Activated T-cell treated with anti-CD3 and anti-CD28 coated beads for 48 hours (primary cell): ENCODE results near the gene FGGY.
"Not testable (repeated sequence)": the region's sequence is repeated elsewhere in the genome, so short reads cannot be mapped to it uniquely, and the experiment has no call there.

Experiments used
- DNase-seq: peaks from one replicate; pipeline ENCODE4 v3.0.0-alpha.2; 2020; ENCODE audit warnings: low read depth

The FGGY gene

DNA sequence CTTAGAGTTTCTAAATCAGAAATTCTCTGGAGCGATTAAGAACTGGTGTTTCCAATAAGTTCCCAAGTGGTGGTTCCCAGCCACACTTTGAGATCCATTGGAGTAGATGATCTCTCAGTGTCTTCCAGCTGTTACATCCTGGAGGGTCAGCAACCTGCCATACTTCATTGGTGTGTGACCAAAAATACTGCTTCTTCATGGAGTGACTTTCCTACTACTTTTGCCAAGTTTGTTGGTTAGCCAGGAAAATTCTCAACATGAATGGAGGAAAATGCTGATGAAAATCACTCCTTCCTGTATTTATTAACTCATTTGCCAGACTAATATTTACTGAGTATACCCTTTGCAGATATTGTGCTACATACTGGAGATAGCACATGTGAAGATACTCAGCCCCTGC is 186.1 kb downstream of the FGGY start:
- no peak for DNase-seq

DNA sequence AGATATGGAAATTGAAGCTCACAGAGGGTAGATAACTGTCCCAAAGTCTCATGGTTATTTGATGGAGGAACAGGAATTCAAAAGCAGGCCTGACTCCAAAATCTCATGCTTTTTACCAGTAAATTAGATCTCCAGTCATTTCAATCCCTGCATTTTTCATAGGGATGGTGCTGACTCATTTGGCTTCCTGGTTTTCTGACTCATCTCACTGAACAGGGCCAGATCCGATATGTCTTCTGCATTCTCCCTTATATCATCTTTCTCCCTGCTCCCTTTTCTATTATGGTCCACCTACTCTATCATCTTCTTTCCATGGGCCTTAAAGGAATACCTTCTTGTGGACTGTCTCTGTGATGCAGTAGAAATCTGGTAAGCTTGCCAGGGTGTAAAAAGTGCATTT is 187.2 kb downstream of the FGGY start:
- DNase-seq: no peak

DNA sequence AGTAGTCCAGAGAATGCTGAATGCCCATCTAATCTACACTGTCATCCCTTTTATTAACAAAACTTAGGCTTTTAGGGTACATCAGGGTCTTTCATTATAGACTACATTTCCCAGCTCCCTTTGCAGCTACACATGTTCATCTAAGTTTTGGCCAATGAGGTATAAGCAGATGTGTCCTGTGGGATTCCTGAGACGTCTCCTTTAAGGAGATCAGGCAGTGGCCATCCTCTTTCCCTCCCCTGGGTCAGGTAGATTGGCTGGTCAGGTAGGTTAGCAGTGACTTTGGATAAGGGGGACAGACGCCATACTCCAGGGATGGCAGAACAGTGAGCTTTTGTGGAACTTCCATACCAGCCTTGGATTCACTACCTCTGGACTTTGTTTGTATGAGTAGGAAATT is 188.3 kb downstream of the FGGY start:
- no peak for DNase-seq

GRCh38 chr1:59485949-59486348 is 189.1 kb downstream of the FGGY start:
- no peak for DNase-seq

DNA sequence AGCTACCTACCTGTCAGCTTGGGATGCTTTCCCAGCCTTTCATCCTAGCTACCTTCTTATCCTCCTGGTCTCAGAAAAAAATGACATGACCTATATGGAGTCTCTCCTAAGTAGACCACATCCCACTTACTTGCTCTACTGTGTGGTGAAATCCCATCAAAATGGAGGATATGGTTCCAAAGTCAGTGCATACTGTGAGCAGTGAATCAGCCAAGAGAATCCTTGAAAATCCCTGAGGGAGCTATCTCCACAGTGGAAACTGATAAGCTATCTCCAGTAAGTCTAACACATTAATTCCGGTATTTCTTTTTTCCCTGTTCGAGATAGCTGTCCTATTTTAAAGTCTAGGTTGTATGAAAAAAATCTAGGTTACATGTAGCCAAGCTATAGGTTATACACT is 189.7 kb downstream of the FGGY start:
- DNase-seq: no peak

GRCh38 chr1:59487335-59488031 is 190.6 kb downstream of the FGGY start:
- DNase-seq: no peak

DNA sequence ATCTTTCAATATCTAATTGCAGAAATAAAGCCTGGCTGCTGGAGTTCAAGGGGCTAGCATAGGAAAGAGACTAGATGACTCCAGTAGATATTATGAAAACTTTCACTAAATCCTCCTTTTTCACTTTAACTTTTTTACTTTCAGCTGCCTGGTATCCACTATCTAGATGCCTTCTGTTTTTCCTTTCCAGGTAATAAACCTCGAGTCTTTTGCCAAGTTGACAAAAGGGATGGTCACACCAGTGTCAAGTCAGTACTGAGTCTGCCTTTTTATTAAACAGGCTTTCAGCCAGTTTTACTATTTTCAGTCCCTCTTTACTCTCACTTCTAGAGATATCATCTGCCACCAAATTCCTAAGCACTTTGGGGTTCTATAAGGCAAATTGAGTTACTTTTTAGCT is 195.6 kb downstream of the FGGY start:
- no peak for DNase-seq

- no peak for DNase-seq
These were observed 197.4 kb downstream of the FGGY start for GRCh38 chr1:59494145-59494833.

DNA sequence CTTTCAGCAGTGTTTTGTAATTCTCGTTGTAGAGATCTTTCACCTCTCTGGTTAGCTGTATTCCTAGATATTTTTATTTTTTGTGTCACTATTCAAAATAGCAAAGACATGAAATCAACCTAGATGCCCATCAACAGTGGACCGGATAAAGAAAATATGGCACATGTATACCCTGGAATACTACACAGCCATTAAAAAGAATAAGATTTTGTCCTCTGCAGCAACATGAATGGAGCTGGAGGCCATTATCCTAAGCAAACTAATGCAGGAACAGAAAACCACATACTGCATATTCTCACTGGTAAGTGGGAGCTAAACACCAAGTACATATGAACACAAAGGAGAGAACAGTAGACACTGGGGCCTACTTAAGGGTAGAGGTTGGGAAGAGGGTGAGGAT is 199.3 kb downstream of the FGGY start:
- DNase-seq: not testable (repeated sequence)

- DNase-seq: no peak
These were observed 200.7 kb downstream of the FGGY start for GRCh38 chr1:59497616-59498015.

- DNase-seq: no peak
These were observed 201.7 kb downstream of the FGGY start for GRCh38 chr1:59498640-59499039.

GRCh38 chr1:59499273-59499942 is 202.5 kb downstream of the FGGY start:
- no peak for DNase-seq

DNA sequence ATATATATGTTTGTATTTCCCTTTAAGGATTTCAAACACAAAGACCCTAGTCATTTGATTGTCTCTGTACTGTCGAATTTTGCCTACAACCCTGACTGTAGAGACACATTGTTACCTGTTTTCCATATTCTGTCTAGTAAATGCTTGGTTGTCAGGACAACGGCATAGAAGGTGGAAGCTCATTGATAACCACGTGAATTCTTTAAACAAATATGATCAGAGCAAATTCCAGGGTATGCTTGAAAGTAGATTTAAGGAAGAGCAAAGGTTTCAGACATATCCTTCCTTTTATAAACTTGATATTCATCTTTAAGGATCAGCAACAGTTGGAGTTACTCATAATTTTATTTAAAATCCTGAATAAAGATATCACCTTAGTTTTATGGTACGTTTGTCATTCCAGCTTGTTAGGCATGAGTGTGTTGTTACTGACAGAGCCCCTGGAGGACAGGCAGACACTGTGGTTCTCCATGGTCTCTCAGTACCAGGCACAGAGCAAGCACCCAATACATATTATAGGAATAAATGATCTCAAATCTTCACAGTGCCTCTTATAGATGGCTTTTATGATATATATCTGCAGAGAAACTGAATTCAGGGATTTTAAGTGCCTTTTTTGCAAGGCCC is 203.2 kb downstream of the FGGY start:
- DNase-seq: no peak

GRCh38 chr1:59500950-59501742 is 204.3 kb downstream of the FGGY start:
- no peak for DNase-seq

GRCh38 chr1:59502009-59502691 is 205.3 kb downstream of the FGGY start:
- DNase-seq: no peak

DNA sequence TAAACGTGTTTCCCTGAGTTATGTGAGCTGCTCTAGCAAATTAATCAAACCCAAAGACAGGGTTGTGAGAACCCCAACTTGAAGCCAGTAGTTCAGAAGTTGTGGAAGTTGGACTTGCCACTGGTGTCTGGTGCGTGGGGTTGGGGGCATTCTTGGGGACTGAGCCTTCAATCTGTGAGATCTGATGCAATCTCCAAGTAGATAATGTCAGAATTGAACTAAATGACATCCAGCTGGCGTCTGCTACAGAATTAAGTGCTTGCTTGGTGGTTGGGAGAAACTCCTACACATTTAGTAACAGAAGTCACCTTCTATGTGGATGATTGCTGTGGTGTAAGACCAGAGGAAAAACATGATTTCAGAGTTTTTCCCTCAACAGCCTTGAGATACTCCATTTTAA is 207.4 kb downstream of the FGGY start:
- DNase-seq: no peak

GRCh38 chr1:59505596-59506028 is 208.7 kb downstream of the FGGY start:
- DNase-seq: no peak

DNA sequence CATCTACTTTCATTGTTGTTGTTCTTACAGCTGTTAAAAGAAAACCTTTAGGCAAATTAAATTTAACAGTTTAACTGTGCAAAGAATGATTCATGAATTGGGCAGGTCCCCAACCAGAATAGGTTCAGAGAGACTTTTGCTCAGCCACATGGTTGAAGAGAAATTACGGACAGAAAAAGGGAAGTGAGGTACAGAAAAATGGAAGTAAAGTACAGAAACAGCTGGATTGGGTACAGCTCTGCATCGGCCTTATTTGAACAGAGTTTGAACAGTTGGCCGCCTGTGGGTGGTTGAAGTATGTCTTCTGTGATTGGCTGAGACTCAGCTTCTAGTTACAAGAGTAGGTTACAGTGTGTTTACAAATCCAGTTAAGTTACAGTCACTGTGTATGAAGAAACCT is 210.1 kb downstream of the FGGY start:
- DNase-seq: no peak

DNA sequence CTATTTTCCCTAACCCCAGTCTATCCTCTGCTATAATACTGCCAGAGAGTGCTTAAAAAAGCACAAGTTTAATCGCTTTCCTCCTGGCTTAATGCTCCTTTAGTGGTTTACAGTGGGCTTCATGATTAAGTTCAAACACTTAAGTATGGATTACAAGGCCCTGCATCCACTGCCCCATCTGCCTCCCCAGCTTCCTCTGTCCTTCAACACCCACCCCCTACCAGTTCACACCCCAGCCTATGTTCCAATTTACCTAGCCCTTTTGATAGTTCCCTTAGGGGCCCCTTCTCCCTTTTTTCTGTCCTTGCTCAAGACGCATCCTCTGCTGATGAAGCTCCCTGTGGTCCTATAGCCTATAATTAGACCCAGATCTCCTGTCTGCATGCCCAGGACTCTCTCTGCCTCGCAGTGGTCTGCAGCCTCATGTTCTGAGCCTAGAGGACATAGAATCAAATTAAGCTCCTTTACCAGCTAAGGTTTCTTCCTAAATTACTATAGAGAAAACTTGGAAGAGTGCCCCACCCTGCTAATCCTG is 212.5 kb downstream of the FGGY start:
- DNase-seq: no peak

DNA sequence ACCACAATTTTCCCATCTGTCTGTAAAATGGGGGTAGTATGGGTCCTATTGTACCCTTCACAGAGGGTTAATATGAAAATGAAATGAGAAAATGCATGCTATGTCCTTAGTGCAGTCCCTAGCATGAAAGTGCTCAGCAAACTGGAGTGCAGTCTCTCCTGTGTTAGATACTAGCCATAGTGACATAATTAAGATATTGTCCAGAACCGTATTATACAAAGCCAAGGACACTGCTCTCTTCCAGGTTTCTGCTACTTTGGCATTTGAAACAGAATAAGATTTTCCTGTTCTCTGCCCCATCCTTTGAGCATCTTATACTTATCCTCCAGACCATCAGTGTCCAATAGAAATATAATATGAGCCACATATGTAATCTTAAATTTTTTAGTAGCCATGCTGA is 213.4 kb downstream of the FGGY start:
- DNase-seq: no peak
